A549 (cell line): ENCODE measurements around the gene SMG9. TPM values are rescaled to one million over a fixed set of nuclear protein-coding genes. Genes with fewer than 3 reads are reported as not detected.

Source experiments
- ATAC-seq, 2 experiments: fragments of 200-7000 bp in 1 of 2; fragments of >200 bp in 1 of 2; cut with Nextera tagmentation in 1 of 2; cut with Tn5 transposase in 1 of 2; 3 replicates each; pipeline versions ENCODE4 v1.8.0 to v1.9.1; 2018 to 2020; ENCODE audit warnings: mild to moderate bottlenecking in 1 of 2, moderate library complexity in 1 of 2
- CTCF ChIA-PET: fragments of 300-600 bp; sonication (Branson Sonifier 250); formaldehyde crosslinking; extraction: SDS; loops from one replicate; lab custom pipeline; 2021; ENCODE audit warnings: antibody characterized with exemption, inconsistent platforms; lab: Yijun Ruan, JAX
- POLR2A ChIA-PET: fragments of 350-600 bp; formaldehyde crosslinking; extraction: SDS; loops from one replicate; lab custom pipeline; 2021; ENCODE audit warnings: antibody characterized with exemption, inconsistent platforms; lab: Yijun Ruan, JAX
- DNase-seq, 2 experiments: peaks; one replicate each; pipeline versions ENCODE4 v3.0.0 to v3.0.0-alpha.2; 2011 to 2016; ENCODE audit warnings: low read depth in 1 of 2, low spot score in 1 of 2
- FAIRE-seq: peaks from 2 replicates; lab custom pipeline; 2011; peaks lifted over from hg19 to GRCh38; lab: Jason Lieb, UNC
- H3K27ac ChIP-seq, 2 experiments: fragments of >200 bp; sonication (Bioruptor Twin); formaldehyde crosslinking; 3 replicates each; pipeline ENCODE4 v1.5.1; 2016 to 2017
- H3K4me1 ChIP-seq: fragments of >200 bp; sonication (Bioruptor Twin); formaldehyde crosslinking; 3 replicates; pipeline ENCODE4 v1.6.1; 2016
- H3K4me2 ChIP-seq: fragments of >200 bp; sonication (Bioruptor Twin); formaldehyde crosslinking; 3 replicates; pipeline ENCODE4 v1.6.1; 2016
- H3K4me3 ChIP-seq: fragments of >200 bp; sonication (Bioruptor Twin); formaldehyde crosslinking; 3 replicates; pipeline ENCODE4 v1.5.1; 2016
- H3K9me3 ChIP-seq: fragments of >200 bp; sonication (Bioruptor Twin); formaldehyde crosslinking; 3 replicates; pipeline ENCODE4 v1.6.1; 2016
- BHLHE40 ChIP-seq: IDR thresholded peaks from 2 replicates; pipeline ENCODE4 v1.6.1; 2012; ENCODE audit warnings: low read depth, low read length, inconsistent platforms
- CHD2 ChIP-seq: fragments of 150-350 bp; IDR thresholded peaks from 2 replicates; pipeline ENCODE4 v1.6.1; 2014; ENCODE audit warnings: low read length; ENCODE audit not compliant: partially characterized antibody
- CHD4 ChIP-seq: fragments of 200-600 bp; sonication (generic); IDR thresholded peaks from 2 replicates; pipeline ENCODE4 v1.6.1; 2016; ENCODE audit warnings: antibody characterized with exemption, mild to moderate bottlenecking, borderline replicate concordance
- CTCF ChIP-seq: fragments of >200 bp; sonication (Bioruptor Twin); formaldehyde crosslinking; IDR thresholded peaks from 3 replicates; pipeline ENCODE4 v1.5.1; 2016
- EHF ChIP-seq: fragments of 250-450 bp; sonication (Bioruptor Pico); IDR thresholded peaks from 2 replicates; pipeline ENCODE4 v1.5.0; 2020; ENCODE audit warnings: mild to moderate bottlenecking
- EHMT2 ChIP-seq: fragments of 200-600 bp; sonication (generic); IDR thresholded peaks from 2 replicates; pipeline ENCODE4 v1.6.1; 2016; ENCODE audit warnings: antibody characterized with exemption, low read depth, mild to moderate bottlenecking, moderate library complexity
- FOSB ChIP-seq: fragments of 250-450 bp; sonication (Bioruptor Pico); IDR thresholded peaks from 2 replicates; pipeline ENCODE4 v1.5.0; 2020; ENCODE audit warnings: mild to moderate bottlenecking, moderate library complexity
- HEYL ChIP-seq: fragments of 250-450 bp; sonication (Bioruptor Pico); IDR thresholded peaks from 2 replicates; pipeline ENCODE4 v1.8.0; 2021; ENCODE audit warnings: mild to moderate bottlenecking, moderate library complexity
- HOXB13 ChIP-seq: fragments of 250-450 bp; sonication (Bioruptor Pico); IDR thresholded peaks from 2 replicates; pipeline ENCODE4 v1.5.0; 2020; ENCODE audit warnings: low read depth, mild to moderate bottlenecking, moderate library complexity
- HOXB5 ChIP-seq: fragments of 250-450 bp; sonication (Bioruptor Pico); IDR thresholded peaks from 2 replicates; pipeline ENCODE4 v1.5.0; 2020; ENCODE audit warnings: mild to moderate bottlenecking, moderate library complexity
- KDM1A ChIP-seq: fragments of 200-600 bp; sonication (generic); IDR thresholded peaks from 2 replicates; pipeline ENCODE4 v1.6.1; 2016; ENCODE audit warnings: low read depth, mild to moderate bottlenecking
- MAFK ChIP-seq: fragments of 450-650 bp; IDR thresholded peaks from 2 replicates; pipeline ENCODE4 v1.6.1; 2014; ENCODE audit not compliant: partially characterized antibody
- NR3C1 ChIP-seq: fragments of >200 bp; sonication (Bioruptor Twin); formaldehyde crosslinking; IDR thresholded peaks from 3 replicates; pipeline ENCODE4 v1.6.1; 2017
- PBX3 ChIP-seq: IDR thresholded peaks from 2 replicates; pipeline ENCODE4 v1.6.1; 2012
- POLR2A ChIP-seq: IDR thresholded peaks from 2 replicates; pipeline ENCODE4 v1.6.1; 2012; ENCODE audit warnings: mild to moderate bottlenecking, low read length
- REST ChIP-seq: fragments of 200-600 bp; sonication (generic); IDR thresholded peaks from 2 replicates; pipeline ENCODE4 v1.6.1; 2016; ENCODE audit warnings: antibody characterized with exemption, mild to moderate bottlenecking, moderate library complexity
- SMC3 ChIP-seq: fragments of >200 bp; sonication (Bioruptor Twin); formaldehyde crosslinking; IDR thresholded peaks from 3 replicates; pipeline ENCODE4 v1.6.1; 2018; ENCODE audit warnings: inconsistent platforms
- SREBF2 ChIP-seq: fragments of 450-650 bp; IDR thresholded peaks from 2 replicates; pipeline ENCODE4 v1.6.1; 2014; ENCODE audit warnings: mild to moderate bottlenecking, moderate library complexity
- USF2 ChIP-seq: fragments of 450-650 bp; IDR thresholded peaks from 2 replicates; pipeline ENCODE4 v1.6.1; 2014; ENCODE audit warnings: antibody characterized with exemption
- ZNF302 ChIP-seq: fragments of 250-450 bp; sonication (Bioruptor Pico); IDR thresholded peaks from 2 replicates; pipeline ENCODE4 v1.9.0; 2021; ENCODE audit warnings: inconsistent platforms, mild to moderate bottlenecking, moderate library complexity
- ZSCAN20 ChIP-seq: fragments of 250-450 bp; sonication (Bioruptor Pico); IDR thresholded peaks from 2 replicates; pipeline ENCODE4 v1.8.0; 2022; ENCODE audit warnings: mild to moderate bottlenecking, moderate library complexity
- WGBS: methylation state at CpG from one replicate; pipeline ENCODE4 v1.1.6; 2017; ENCODE audit errors: missing lambda C conversion rate; 5-methylcytosine and 5-hydroxymethylcytosine counted together
- polyA plus RNA-seq, 4 experiments: library from polyadenylated mRNA; depleted of rRNA in 3 of 4; stranded (reverse); fragments of >200 nt; fragmentation: RNase III in 1 of 4; extraction: RNeasy Plus Mini Kit Qiagen cat#74134 plus additional on column Dnase treatment in 1 of 4; gene quantifications; 2 replicates in 3 of 4; 3 replicates in 1 of 4; pipeline ENCODE4 v1.2.3, GENCODE V29; 2011 to 2017

Gene SMG9
- polyA plus RNA-seq, 2 of the 4 experiments (the other 2 are of a cell fraction) = 14.2 to 44.2 TPM

GRCh38 chr19:43739439-43740235 is 15.1 kb downstream of the SMG9 start (continued):
- TF ChIP-seq CHD4 = no peak
- no peak for TF ChIP-seq USF2

GRCh38 chr19:43738780-43739211 is 16.0 kb downstream of the SMG9 start:
- Histone ChIP-seq H3K4me3 (no peak overlapping the region), H3K27ac (peak overlapping the region; percentile 60 to 73; a peak in 4 of 6 replicates), H3K4me2 (peak overlapping the region; percentile 60), H3K4me1 (peaks cover 28% of the 10 kb centered on the region), H3K9me3 (no peaks in the 10 kb centered on the region)
- ATAC-seq (peak in 1 of 2 experiments; percentile 71; a peak in 3 of 6 replicates), DNase-seq (peak in 1 of 2 experiments; percentile 45), FAIRE-seq (no peak)
- TF ChIP-seq REST (no peak), SREBF2 (no peak), HOXB13 (CRISPR knock-in tag) (no peak)
- 74% methylated on average over 5 of the region's 5 CpGs for WGBS
- POLR2A ChIA-PET = interaction anchor here (0.7 to 1.7 kb wide), 3 partner anchors 26 to 69 kb away, joined by 3 to 5 read pairs (median 4); partner anchors contain the start of gene PLAUR
- CTCF ChIA-PET = interaction anchor here (0.6 to 19.0 kb wide), 11 partner anchors 9 to 74 kb away, joined by 3 to 340 read pairs (median 3); partner anchors contain the start of genes KCNN4, PLAUR and SMG9

- Histone ChIP-seq H3K4me1 (peaks cover 28% of the 10 kb centered on the region), H3K9me3 (no peaks in the 10 kb centered on the region), H3K4me3 (no peak overlapping the region), H3K27ac (no peak overlapping the region), H3K4me2 (no peak overlapping the region)
- CTCF ChIA-PET = interaction anchor here (1.1 to 19.0 kb wide), 6 partner anchors 10 to 83 kb away, joined by 3 to 340 read pairs (median 12); partner anchors contain the start of genes PLAUR and SMG9
- no peak for DNase-seq
- POLR2A ChIA-PET = interaction anchor here (0.8 to 1.9 kb wide), 2 partner anchors 16 to 67 kb away, joined by 3 to 7 read pairs; no protein-coding TSS in a partner anchor
- FAIRE-seq = no peak
- peak in 1 of 2 experiments; percentile 8; a peak in 2 of 6 replicates for ATAC-seq
- TF ChIP-seq CTCF = no peak
- TF ChIP-seq ZSCAN20 (CRISPR knock-in tag) = no peak
- TF ChIP-seq NR3C1 = no peak
- TF ChIP-seq MAFK = no peak
- TF ChIP-seq EHF (CRISPR knock-in tag) = no peak
- TF ChIP-seq KDM1A = no peak
- TF ChIP-seq BHLHE40 = no peak
- TF ChIP-seq SMC3 = no peak
- TF ChIP-seq HOXB5 (CRISPR knock-in tag) = no peak
- no peak for TF ChIP-seq HEYL (CRISPR knock-in tag)
- no peak for TF ChIP-seq PBX3
- TF ChIP-seq HOXB13 (CRISPR knock-in tag) = no peak
- TF ChIP-seq ZNF302 = no peak
- no peak for TF ChIP-seq POLR2A
- TF ChIP-seq FOSB = no peak
- TF ChIP-seq EHMT2 = no peak
- TF ChIP-seq CHD2 = no peak
Observed at GRCh38 chr19:43735957-43736356, 18.8 kb downstream of the SMG9 start.
